ENCODE data around the gene PRKG1. TPM values are rescaled to one million over a fixed set of nuclear protein-coding genes. Genes with fewer than 3 reads are reported as not detected.

PRKG1 gene
- total RNA-seq, 2 donors from 2014 or later, result 1.3 to 2.7 TPM

- H3K9me3 ChIP-seq (ENCODE audit: control insufficient read depth, low read length), result no peaks in the 10 kb centered on the region
- no peak overlapping the region for H3K4me3 ChIP-seq (ENCODE audit: low read length)
- H3K27ac Mint-ChIP-seq, result no peak overlapping the region
- no peaks in the 10 kb centered on the region for H3K36me3 Mint-ChIP-seq (ENCODE audit: low read depth)
- H3K4me3 Mint-ChIP-seq, result no peak overlapping the region
- 98% methylated on average over 3 of the region's 3 CpGs; no CpG with 5 or more reads in 1 of the 2 experiments for WGBS, 2 experiments (ENCODE audit: insufficient coverage in 1 of 2, insufficient read length in 1 of 2)
- no peak overlapping the region for H3K9ac ChIP-seq (ENCODE audit: extremely low read depth, low read length, poor library complexity, severe bottlenecking)
- no peaks in the 10 kb centered on the region for H3K36me3 ChIP-seq (ENCODE audit: control insufficient read depth, insufficient read depth, low read length)
- H3K4me1 ChIP-seq (ENCODE audit: control insufficient read depth, insufficient read depth, low read length), result no peaks in the 10 kb centered on the region
- H3K4me1 Mint-ChIP-seq, result no peaks in the 10 kb centered on the region
- no peaks in the 10 kb centered on the region for H3K27me3 Mint-ChIP-seq (ENCODE audit: insufficient read depth)
- no peak for DNase-seq
- no peak overlapping the region for H3K27ac ChIP-seq (ENCODE audit: low read depth, low read length)
- H3K27me3 ChIP-seq (ENCODE audit: control insufficient read depth, insufficient read depth, low read length, poor library complexity, severe bottlenecking), result no peaks in the 10 kb centered on the region
- TF ChIP-seq CTCF (conservative IDR thresholded peaks at IDR 0.05), result no peak
- H3K9me3 Mint-ChIP-seq, result no peaks in the 10 kb centered on the region
Measured at GRCh38 chr10:51198170-51198569, 123.9 kb downstream of the PRKG1 start.

- H3K9me3 Mint-ChIP-seq, result no peaks in the 10 kb centered on the region
Measured at GRCh38 chr10:51201947-51202346, 127.7 kb downstream of the PRKG1 start.

GRCh38 chr10:51203359-51203758, 129.1 kb downstream of the PRKG1 start:
- no peak overlapping the region for H3K27ac Mint-ChIP-seq
- Histone ChIP-seq H3K4me3 (ENCODE audit: low read length) (no peak overlapping the region), H3K9ac (ENCODE audit: extremely low read depth, low read length, poor library complexity, severe bottlenecking) (no peak overlapping the region), H3K4me1 (ENCODE audit: control insufficient read depth, insufficient read depth, low read length) (no peaks in the 10 kb centered on the region), H3K36me3 (ENCODE audit: control insufficient read depth, insufficient read depth, low read length) (no peaks in the 10 kb centered on the region), H3K27me3 (ENCODE audit: control insufficient read depth, insufficient read depth, low read length, poor library complexity, severe bottlenecking) (no peaks in the 10 kb centered on the region), H3K27ac (ENCODE audit: low read depth, low read length) (no peak overlapping the region), H3K9me3 (ENCODE audit: control insufficient read depth, low read length) (no peaks in the 10 kb centered on the region)
- WGBS, 2 experiments (ENCODE audit: insufficient coverage in 1 of 2, insufficient read length in 1 of 2), result 86 to 100% methylated on average over 1 to 2 of the region's 2 CpGs
- no peaks in the 10 kb centered on the region for H3K9me3 Mint-ChIP-seq
- no peaks in the 10 kb centered on the region for H3K27me3 Mint-ChIP-seq (ENCODE audit: insufficient read depth)
- no peaks in the 10 kb centered on the region for H3K36me3 Mint-ChIP-seq (ENCODE audit: low read depth)
- no peak overlapping the region for H3K4me3 Mint-ChIP-seq
- peak; percentile 61 for DNase-seq
- H3K4me1 Mint-ChIP-seq, result no peaks in the 10 kb centered on the region
- no peak for TF ChIP-seq CTCF (conservative IDR thresholded peaks at IDR 0.05)

More at GRCh38 chr10:51201947-51202346, 127.7 kb downstream of the PRKG1 start:
- Mint-ChIP-seq H3K36me3 (ENCODE audit: low read depth) (no peaks in the 10 kb centered on the region), H3K27me3 (ENCODE audit: insufficient read depth) (no peaks in the 10 kb centered on the region), H3K27ac (no peak overlapping the region), H3K4me1 (no peaks in the 10 kb centered on the region), H3K4me3 (no peak overlapping the region)
- H3K36me3 ChIP-seq (ENCODE audit: control insufficient read depth, insufficient read depth, low read length), result no peaks in the 10 kb centered on the region
- TF ChIP-seq CTCF (conservative IDR thresholded peaks at IDR 0.05), result no peak
- DNase-seq, result no peak
- H3K4me1 ChIP-seq (ENCODE audit: control insufficient read depth, insufficient read depth, low read length), result no peaks in the 10 kb centered on the region
- H3K27ac ChIP-seq (ENCODE audit: low read depth, low read length), result no peak overlapping the region
- WGBS, 2 experiments (ENCODE audit: insufficient coverage in 1 of 2, insufficient read length in 1 of 2), result 91% methylated on average over 1 of the region's 1 CpG; no CpG with 5 or more reads in 1 of the 2 experiments
- H3K4me3 ChIP-seq (ENCODE audit: low read length), result no peak overlapping the region
- no peak overlapping the region for H3K9ac ChIP-seq (ENCODE audit: extremely low read depth, low read length, poor library complexity, severe bottlenecking)
- no peaks in the 10 kb centered on the region for H3K27me3 ChIP-seq (ENCODE audit: control insufficient read depth, insufficient read depth, low read length, poor library complexity, severe bottlenecking)
- no peaks in the 10 kb centered on the region for H3K9me3 ChIP-seq (ENCODE audit: control insufficient read depth, low read length)
